HG03108 (cell line): Measurements from ENCODE around the gene REL.
"Not testable (repeated sequence)": the region's sequence is repeated elsewhere in the genome, so short reads cannot be mapped to it uniquely, and the experiment has no call there.

Source experiments
- ATAC-seq: cut with Tn5 transposase; IDR thresholded peaks from one replicate; pipeline ENCODE4 v1.9.1; 2021; ENCODE audit warnings: moderate library complexity; ENCODE audit not compliant: unreplicated experiment

Gene REL

DNA sequence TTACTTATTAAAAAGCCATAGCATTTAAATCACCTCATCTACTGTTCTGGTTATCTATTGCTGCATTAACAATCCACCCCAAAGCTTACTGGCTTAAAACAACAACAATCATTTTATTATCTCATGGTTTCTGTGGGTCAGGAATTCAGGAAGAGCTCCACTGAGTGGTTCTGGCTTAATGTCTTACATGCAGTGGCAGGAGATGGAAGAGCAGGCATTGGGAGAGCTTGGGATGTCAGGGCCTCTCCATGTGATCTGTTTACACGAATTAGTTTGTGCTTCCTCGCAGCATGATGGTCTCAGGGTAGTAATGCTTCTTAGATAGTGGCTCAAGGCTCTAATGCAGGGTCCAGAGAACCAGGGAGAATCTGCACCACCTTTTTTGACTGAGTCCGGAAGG, 14.4 kb upstream of the REL start:
- ATAC-seq = no peak

DNA sequence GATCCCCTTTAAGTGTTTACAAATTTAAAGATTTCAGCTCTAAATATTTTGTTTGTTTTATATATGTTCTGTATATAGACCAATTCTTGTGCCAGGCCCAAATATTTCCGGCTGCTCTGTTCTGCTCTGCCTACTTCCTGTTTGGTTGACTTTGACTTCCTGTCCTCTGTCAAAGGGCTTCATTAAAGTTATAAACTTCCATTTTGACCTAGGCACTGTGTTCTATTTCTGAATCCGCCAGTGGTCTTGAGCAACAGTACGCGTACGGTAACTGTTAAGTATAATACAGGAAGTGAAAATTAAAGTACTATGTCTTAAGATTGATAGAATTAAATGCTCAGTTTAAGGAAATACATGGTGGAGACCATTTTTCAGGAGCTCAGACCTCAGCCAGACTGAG, 13.5 kb upstream of the REL start:
- no peak for ATAC-seq

DNA sequence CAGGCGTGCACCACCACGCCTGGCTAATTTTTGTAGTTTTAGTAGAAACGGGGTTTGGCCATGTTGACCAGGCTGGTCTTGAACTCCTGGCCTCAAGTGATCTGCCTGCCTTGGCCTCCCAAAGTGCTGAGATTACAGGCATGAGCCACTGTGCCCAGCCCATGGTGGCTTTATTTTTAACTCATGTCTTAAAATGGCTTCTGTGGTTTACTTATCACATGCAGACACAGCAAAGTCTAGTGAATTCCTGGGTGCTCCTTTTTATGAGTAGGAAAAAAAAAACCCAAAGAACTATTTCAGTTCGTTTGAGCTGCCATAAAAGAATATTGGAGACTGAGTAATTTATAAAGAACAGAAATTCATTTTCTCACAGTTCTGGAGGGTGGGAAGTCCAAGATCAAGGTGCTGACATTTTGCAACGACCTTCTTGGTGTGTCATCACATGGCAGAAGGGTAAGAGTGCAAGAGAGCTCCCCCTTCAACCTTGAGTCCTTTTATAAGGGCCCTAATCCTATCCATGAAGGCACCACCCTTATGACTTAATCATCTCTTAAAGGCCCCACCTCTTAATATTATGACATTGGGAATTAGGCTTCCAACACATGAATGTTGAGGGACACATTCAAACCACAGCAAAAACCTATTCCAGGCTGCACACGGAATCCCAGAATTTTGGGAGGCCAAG, 12.6 kb upstream of the REL start:
- no peak for ATAC-seq

DNA sequence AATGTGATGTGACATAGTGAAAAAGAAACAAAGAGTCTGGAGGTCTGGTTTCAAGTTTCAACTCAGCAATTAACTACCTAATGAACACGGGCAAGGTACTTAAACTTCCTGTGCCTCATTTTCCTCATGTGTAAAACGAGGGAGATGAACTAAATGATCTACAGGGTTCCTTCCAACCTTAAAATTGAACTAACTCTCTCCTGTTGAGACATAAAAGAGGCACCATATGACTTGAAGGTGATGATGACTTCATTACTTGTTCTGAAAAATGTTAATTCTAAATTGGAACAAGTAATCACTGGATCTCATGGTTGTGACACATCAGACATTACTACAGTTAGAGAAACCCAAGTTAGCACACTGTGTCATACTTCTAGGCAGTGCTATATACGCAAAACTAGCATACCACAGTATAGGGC, 8.9 kb upstream of the REL start:
- peak; percentile 30 for ATAC-seq

DNA sequence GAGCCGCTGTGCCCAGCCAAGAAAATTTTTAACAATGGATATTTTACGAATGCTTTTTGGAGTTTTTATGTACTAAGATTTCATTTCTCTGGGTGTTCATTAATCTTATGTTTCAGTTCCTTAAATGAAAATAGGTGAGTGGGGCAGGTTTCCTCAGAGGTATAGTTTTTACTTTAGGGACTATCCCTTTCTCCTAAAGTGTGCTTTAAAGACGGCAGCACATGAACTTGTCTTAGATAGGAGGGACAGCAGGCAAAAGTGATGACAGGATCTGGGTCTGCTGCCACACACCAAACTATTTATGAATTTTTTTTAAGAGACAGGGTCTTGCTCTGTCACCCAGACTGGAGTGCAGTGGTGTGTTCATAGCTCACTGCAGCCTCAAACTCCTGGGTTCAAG, 8.0 kb upstream of the REL start:
- ATAC-seq = peak; percentile 88

DNA sequence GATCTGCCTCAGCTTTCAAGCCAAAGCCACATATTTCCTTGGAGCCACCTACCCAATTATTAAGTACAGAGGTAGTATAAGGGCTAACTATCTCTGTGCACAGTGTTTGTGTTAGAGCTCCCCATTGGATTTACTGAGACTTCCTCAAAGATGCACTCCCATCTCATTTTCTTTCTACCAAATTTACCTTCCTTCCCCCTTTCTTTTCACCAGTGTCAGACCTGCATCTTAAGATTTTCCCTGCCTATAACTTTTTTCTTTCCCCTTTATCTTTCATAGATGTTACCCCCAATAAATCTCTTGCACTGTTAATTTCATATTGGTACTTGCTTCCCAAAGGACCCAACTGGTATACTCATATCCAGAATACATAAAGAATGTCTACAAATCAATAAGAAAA, 5.9 kb upstream of the REL start:
- no peak for ATAC-seq

DNA sequence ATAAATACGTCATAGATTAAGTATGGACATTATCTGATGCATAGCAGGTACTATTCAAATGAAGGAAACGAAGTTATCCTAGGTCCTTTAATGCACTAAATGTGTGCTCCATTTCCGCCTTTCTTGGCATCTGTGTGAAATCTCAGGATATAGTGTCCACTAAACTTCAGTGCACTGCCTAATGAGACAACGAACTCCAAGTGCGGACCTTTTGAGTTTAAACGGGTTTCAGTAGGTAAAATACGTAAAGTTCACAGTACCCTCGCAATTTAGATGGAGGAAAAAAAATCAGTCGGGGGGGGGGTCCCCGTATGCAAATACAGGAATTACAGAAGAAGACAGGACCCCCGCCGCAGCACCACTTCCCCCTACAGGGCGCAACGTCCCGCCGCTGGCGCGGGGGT, 729 bp upstream of the REL start:
- no peak for ATAC-seq

DNA sequence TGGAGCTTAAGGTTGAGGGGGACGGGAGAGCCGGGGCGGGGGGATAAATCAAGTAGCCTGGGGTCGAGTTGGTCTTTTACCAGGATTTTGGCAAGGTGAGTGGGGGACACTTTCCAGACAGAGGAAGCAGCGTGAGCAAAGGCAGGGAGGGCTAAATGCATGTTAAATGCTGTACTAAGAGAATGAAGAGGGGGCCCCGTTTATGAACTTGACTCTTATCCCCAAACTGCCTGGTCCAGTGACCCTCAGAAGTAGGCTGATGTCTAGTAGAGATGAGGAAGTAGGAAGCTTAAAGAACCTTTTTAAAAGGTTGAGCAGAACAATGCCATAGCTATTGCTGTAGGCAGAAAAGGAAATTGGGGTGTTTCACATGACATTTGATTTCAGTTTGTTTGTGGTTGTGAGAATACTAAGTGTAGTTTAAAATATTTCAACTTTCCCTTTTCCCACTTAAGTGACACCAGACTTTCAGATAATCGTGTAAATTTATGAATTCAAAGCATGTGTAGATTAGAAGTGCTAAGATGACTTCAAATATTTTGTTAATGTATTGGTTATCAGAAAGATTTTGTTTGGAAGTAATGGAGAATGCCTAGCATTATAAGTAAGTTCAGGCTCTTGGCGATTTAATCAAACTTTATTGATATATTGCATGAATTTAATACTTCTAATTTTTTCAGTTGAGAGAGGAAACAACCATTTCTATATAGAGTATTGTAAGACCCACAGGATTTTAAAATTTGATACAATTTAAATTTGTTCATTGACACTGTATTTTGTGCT, 1.8 kb downstream of the REL start:
- peak; percentile 26 for ATAC-seq

DNA sequence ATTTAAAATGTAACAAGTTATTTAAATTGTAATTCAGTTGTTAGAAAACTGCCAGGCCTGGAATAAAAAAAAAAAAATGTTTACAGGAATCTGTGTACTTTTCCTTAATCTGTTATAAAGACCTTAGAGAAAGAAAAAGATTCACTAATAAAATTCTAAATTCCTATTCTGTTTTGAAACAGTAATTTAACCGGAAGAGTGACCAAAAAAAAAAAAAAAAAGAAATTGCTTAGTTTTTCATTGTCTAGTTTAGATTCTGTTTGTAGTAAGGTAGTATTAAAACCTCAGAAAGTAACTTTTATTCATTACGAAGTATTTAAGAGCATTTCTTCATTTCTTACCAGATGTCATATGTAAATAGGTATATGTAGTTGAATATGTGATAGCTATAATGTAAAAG, 2.5 kb downstream of the REL start:
- ATAC-seq = no peak

DNA sequence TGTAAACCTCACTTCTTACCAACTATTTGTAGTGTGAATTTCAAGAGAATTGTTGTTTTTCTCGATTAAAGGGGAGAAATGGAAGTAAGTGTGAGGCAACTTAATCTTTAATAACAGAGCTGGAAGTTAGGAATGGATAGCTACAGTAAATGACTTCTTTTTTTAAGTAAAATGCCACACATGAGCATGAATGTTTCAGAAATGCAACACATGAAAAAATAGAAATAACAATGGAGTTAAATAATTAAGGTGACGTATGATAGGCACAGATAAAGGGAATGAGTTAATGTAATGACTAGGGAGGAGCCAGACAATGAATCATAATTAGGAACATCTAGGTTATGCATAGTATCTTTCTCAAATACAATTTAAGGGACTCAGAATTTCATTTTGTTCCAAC, 3.4 kb downstream of the REL start:
- ATAC-seq = no peak

DNA sequence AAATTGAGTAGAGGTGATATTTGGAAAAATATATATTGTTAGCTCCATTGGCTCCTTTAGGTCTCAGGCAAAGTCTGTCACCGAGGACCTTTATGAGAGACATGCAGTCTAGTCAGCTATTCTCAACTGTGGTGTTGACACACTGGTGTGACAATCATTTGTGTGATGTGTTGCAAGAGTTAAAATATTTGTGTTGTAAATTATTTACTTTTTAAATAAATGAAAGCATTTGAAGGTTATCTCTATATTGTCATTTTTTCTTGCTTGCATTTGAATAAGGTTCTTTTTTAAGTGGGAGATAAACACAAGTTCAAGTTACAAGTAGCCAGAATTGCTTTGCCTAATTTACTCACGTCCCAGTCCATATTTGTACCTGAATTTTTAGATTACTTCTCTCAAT, 4.3 kb downstream of the REL start:
- ATAC-seq = no peak

DNA sequence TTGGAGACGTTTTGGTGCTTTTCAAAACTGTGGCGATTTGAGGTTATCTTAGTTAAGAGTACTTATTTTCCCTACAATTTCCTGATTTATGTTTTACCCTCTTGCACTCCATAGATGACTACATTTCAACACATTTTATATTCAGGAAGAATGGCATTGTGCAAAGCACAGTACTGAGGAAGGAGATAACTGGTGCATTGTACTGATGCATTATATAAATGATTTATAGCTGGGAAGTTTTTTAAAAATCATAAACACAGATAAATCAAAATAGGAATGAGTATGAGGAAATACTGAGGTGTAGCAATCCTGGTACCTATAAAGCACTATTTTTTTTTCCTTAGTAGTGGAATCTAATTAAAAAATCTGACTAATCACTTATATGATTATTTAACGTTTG, 5.6 kb downstream of the REL start:
- no peak for ATAC-seq

DNA sequence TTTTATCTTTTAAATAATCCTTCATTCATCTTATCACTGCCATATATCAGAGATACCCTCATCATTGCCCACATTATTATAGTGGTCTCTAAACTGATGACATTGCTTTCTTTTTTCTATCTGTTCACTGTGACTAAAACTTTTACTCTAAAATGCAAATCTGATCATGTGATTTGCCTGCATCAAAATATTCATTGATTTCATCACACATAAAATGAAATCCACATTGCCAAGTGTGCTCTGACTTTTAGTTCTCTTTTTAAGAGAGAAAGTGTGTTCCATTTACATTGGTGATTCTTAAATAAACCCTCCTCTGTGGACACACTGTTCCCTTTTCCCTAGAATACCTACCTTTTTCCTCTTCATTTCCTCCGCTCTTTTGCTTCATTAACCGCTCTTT, 7.5 kb downstream of the REL start:
- ATAC-seq = no peak

DNA sequence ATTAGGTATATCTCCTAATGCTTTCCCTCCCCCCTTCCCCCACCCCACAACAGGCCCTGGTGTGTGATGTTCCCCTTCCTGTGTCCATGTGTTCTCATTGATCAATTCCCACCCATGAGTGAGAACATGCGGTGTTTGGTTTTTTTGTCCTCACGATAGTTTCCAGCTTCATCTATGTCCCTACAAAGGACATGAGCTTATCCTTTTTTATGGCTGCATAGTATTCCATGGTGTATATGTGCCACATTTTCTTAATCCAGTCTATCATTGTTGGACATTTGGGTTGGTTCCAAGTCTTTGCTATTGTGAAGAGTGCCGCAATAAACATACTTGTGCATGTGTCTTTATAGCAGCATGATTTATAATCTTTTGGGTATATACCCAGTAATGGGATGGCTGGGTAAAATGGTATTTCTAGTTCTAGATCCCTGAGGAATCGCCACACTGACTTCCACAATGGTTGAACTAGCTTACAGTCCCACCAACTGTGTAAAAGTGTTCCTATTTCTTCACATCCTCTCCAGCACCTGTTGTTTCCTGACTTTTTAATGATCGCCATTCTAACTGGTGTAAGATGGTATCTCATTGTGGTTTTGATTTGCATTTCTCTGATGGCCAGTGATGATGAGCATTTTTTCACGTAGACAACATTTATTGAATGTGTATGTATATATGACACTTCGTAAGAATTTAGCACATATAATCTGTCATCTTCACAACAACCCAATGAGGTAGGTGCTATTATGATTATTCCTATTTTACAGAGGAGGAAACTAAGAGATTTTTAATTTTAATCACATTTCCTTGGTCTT, 8.4 kb downstream of the REL start:
- ATAC-seq = not testable (repeated sequence)

DNA sequence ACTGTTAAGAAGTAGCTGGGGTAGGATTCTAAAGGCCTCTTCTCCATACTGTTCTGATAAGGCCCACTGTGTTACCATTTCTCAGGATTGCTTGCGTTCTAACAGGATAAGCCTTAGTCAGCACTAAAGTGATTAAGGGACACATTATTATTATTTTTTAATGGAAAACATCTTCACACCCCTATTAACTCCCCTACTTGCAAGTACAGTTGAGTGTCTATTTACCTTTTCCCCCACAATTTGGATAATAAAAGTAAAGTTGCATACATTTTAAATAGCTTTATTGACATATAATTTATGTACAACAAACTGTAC, 9.0 kb downstream of the REL start:
- ATAC-seq = no peak

DNA sequence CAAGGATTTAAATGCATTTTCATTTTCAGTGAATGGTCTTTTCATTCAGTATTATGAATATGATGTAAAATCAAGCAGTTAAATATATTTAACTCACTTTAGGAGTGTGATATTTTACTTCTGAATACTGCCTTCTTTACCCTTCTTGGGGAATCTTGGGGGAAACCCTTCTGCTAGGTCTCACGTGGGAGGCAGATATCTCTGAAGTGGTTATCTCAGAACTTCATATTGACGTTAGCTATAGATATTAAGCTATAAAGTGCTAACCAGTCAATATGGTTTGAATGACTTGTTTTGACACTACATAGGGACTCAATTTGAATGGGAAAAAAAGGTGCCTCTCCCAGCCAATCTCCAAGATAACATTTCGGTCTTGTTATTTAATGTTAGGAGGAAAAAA, 9.8 kb downstream of the REL start:
- no peak for ATAC-seq

DNA sequence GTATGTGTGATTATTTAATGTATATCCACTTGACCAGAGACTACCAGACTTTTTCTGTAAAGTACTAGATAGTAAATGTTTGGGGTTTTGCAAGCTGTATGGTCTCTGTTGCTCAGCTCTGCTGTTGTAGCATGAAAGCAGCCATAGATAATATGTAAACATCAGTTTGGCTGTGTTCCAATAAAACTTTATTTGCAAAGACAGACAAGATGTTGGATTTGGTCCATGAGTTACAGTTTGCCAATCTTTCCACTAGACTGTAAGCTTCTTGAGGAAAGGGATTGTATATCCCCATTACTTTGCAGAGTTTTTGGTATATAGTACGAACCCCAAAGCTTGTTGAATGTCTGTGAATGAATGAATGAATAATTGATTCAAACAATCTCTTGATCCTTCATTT, 17.2 kb downstream of the REL start:
- no peak for ATAC-seq

DNA sequence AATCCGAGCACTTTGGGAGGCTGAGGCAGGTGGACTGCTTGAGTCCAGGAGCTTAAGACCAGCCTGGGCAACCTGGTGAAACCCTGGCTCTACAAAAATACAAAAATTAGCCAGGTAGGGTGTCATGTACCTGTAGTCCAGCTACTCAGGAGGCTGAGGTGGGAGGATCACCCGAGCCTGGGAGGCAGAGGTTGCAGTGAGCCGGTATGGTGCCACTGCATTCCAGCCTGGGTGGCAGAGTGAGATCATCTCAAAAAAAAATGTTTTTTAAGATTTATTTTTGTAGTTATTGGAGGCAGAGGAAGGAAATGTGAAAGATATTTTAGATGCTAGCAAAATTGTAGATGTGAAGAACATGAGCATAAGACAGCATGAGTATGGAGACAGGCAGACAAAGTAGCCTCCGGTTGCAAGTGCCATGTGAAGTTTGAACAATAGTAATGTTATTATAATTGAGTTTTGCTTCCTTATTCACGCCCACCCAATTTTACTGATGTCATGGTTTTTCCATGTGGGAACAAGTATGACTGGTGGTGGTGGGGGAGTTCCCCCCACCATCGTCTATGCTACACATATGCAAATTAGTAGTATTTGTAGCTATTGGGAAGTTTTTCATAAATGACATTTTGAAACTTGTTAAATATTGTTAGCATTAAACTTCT, 18.0 kb downstream of the REL start:
- peak; percentile 57 for ATAC-seq

DNA sequence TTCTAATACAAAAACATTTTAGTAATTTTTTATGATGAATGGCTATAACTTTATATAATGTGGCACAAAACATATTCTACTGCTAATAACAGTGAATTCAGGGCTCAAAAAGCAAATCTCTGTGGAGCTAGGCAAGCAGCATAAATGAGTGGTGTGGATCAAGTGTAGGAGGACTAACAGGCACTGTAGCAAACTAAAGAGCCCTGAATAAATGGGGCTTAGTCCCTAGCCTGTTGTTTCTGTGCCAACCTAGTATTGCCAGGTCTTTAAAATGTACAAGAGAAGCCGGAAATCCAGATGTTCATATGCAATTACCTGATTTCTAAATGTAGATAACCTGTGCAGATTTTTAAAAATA, 18.5 kb downstream of the REL start:
- ATAC-seq = peak; percentile 23

DNA sequence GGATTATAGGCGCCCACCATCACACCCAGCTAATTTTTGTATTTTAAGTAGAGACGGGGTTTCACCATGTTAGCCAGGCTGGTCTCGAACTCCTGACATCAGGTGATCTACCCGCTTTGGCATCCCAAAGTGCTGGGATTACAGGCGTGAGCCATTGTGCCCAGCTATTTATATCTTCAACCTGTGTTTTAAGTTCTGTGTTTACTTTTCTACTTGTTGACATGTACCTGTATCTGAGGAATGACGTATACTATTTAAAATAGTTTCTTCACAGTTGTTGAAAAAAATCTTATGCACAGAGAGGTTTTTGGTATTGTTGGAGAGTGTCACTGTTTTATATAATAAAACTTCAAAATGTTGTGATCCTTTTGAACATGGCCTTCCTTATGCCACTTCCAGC, 19.9 kb downstream of the REL start:
- not testable (repeated sequence) for ATAC-seq

DNA sequence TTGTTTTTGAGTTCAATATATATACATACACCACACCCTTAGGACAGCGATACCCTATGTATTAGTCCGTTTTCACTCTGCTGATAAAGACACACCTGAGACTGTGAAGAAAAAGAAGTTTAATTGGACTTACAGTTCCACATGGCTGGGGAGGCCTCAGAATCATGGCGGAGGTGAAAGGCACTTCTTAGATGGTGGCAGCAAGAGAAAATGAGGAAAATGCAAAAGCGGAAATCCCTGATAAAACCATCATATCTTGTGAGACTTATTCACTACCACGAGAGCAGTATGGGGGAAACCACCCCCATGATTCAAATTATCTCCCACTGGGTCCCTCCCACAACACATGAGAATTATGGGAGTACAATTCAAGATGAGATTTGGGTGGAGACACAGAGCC, 24.5 kb downstream of the REL start:
- ATAC-seq = not testable (repeated sequence)

DNA sequence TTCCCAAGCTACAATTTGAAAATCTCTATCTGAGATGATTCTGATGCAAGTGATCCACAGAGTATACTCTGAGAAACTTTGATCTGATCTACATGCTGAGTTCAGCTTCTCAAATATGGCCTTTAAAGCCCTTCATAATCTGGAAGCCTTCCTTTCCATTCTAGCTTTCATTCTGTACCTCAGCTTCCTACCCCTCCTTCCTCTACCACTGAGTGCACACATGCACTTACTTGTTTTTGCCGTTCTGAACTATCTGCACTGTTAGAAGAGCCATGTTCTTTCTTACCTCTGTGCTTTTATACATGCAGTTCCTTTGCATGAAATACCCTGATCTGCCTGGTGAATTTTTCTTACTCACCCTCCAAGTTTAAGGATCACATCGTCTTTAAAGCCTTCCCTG, 25.0 kb downstream of the REL start:
- ATAC-seq = no peak
